Activated naive CD4-positive, alpha-beta T cell treated with anti-CD3 and anti-CD28 coated beads, Interleukin-2, amount 50 U/mL, for 72 hours (primary cell): ENCODE measurements around the gene TRIP13. TPM values are rescaled to one million over a fixed set of nuclear protein-coding genes. Genes with fewer than 3 reads are reported as not detected.
A peak's percentile ranks its signal among the peaks of the same experiment; 100 is the strongest.
"Not testable (repeated sequence)": the region's sequence is repeated elsewhere in the genome, so short reads cannot be mapped to it uniquely, and the experiment has no call there.

Source experiments
- ATAC-seq, 2 donors: fragments of 150-1000 bp; cut with Tn5 transposase; 2 replicates each; pipeline ENCODE4 v1.10.0; 2021; ENCODE audit warnings: mild to moderate bottlenecking in 2 of 2, moderate library complexity in 2 of 2
- DNase-seq, 2 donors: peaks; one replicate each; pipeline ENCODE4 v3.0.0; 2021 to 2022; ENCODE audit warnings: low spot score in 2 of 2
- H3K27ac Mint-ChIP-seq, 2 donors: one replicate each; pipeline ENCODE4 v1.8.0; 2022; ENCODE audit warnings: mild to moderate bottlenecking in 2 of 2, mixed read lengths in 2 of 2
- H3K36me3 Mint-ChIP-seq, 2 donors: one replicate each; pipeline ENCODE4 v1.8.0; 2022; ENCODE audit warnings: mixed read lengths in 2 of 2
- H3K9me3 Mint-ChIP-seq, 2 donors: one replicate each; pipeline ENCODE4 v1.8.0; 2022; ENCODE audit warnings: mixed read lengths in 2 of 2
- total RNA-seq, 2 donors: library from RNA; stranded (reverse); gene quantifications; one replicate each; pipeline ENCODE4 v1.2.3, GENCODE V29; 2022

Gene TRIP13
- total RNA-seq, 2 donors from 2014 or later, result 20.1 to 25.5 TPM

DNA sequence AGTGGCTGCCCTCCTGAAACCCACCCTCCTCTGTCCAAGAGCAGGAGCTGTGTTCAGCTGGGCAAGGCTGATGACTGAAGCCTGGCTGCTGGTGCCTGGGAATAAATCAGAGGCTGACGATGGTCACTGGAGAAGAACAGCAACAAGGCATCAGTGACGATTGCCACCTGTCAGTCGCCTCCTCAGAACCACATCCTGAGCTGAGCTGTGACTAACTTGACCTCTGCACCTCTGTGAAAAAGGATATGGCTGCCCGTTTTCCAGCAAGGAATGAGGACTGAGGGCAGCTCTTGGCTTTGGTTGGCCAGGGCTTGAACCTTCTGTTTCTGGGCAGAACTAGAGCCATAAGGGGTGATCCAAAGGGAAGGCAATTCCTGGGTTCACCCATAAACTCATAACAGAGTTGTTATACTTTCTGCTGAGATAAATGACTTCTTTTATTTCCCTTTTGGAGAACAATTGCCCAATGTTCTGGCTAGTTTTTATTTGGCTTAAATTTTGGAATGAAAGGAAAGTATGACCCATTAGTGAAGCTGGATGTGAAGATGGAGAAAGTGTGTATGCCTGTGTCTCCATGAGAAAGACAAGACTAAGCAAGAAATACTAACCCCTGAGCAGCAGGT is 40.1 kb downstream of the TRIP13 start:
- Mint-ChIP-seq H3K36me3 (no peaks in the 10 kb centered on the region), H3K9me3 (no peaks in the 10 kb centered on the region), H3K27ac (peak overlapping the region in 1 of 2 donors; percentile 77)
- DNase-seq (peak in 1 of 2 donors; percentile 56), ATAC-seq (peak in 1 of 2 donors; percentile 83)

DNA sequence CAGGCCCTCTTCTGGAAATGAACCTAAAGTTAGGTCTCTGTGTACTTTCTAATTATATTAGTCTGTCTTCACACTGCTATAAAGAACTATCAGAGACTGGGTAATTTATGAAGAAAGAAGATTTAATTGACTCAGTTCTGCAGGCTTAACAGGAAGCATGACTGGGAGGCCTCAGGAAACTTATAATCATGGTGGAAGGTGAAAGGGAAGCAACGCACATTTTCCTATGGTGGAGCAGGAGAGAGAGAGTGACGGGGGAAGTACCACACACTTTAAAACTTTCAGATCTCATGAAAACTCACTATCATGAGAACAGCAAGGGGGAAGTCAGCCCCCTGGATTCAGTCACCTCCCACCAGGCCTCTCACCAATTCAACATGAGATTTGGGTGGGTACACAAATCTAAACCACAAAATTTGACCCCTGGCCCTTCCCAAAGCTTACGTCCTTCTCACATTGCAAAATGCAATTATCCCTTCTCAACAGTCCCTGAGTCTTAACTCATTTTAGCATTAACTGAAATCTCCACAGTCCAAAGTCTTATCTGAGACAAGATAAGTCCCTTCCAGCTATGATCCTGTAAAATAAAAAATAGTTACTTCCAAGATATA is 40.7 kb downstream of the TRIP13 start:
- ATAC-seq (peak; percentile 44 to 73), DNase-seq (peak in 1 of 2 donors; percentile 33)
- Mint-ChIP-seq H3K27ac (peak overlapping the region in 1 of 2 donors; percentile 77), H3K36me3 (no peaks in the 10 kb centered on the region), H3K9me3 (no peaks in the 10 kb centered on the region)

DNA sequence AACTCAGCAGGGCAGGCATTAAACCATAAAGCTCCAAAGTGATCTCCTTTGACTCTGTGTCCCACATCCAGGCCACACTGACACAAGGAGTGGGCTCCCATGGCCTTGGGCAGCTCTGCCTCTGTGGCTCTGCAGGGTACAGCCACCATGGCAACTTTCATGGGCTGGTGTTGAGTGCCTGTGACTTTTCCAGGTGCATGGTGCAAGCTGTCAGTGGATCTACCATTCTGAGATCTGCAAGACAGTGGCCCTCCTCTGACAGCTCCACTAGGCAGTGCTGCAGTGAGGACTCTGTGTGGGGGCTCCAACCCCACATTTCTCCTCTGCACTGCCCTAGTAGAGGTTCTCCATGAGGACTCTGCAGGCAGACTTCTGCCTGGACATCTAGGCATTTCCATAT is 41.3 kb downstream of the TRIP13 start:
- not testable (repeated sequence) for H3K36me3 Mint-ChIP-seq, H3K9me3 Mint-ChIP-seq, ATAC-seq
- peak overlapping the region in 1 of 2 donors; percentile 77 for H3K27ac Mint-ChIP-seq
- peak in 1 of 2 donors; percentile 53 for DNase-seq

DNA sequence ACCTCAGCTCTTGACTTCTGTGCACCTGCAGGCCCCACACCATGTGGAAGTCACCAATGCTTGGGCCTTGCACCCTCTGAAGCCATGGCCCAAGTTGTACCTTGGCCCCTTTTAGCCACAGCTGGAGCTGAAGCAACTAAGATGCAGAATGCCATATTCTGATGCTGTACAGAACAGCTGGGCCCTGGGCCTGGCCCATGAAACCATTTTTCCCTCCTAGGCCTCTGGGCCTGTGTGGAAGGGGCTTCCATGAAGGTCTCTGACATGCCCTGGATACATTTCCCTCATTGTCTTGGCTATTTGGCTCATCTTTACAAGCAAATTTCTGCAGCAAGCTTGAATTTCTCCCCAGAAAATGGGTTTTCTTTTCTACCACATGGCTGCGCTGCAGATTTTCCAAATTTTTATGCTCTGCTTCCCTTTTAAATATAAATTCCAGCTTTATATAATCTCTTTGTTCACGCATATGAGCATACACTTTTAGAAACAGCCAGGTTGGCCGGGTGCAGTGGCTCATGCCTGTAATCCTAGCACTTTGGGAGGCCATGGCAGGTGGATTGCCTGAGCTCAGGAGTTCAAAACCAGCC is 41.8 kb downstream of the TRIP13 start:
- not testable (repeated sequence) for H3K9me3 Mint-ChIP-seq, ATAC-seq, DNase-seq, H3K36me3 Mint-ChIP-seq, H3K27ac Mint-ChIP-seq

DNA sequence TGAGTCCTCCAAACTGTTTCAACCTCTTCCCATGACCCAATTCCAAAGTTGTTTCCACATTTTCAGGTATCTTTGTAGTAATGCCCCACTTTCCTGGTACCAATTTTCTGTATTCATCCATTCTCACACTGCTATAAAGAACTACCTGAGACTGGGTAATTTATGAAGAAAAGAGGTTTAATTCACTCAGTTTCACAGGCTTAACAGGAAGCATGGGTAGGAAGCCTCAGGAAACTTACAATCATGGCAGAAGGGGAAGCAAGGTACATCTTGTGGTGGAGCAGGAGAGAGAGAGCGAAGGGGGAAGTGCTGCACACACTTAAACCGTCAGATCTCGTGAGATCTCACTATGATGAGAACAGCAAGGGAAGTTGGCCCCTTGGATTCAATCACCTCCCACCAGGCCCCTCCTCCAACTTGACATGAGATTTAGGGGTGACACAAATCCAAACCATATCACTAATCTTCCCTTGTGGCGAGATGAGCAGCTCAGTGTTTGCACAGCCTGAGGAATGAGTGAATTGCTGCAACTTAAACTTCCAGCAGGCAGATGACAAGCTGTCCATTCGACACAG is 42.9 kb downstream of the TRIP13 start:
- peak; percentile 17 to 37 for ATAC-seq

DNA sequence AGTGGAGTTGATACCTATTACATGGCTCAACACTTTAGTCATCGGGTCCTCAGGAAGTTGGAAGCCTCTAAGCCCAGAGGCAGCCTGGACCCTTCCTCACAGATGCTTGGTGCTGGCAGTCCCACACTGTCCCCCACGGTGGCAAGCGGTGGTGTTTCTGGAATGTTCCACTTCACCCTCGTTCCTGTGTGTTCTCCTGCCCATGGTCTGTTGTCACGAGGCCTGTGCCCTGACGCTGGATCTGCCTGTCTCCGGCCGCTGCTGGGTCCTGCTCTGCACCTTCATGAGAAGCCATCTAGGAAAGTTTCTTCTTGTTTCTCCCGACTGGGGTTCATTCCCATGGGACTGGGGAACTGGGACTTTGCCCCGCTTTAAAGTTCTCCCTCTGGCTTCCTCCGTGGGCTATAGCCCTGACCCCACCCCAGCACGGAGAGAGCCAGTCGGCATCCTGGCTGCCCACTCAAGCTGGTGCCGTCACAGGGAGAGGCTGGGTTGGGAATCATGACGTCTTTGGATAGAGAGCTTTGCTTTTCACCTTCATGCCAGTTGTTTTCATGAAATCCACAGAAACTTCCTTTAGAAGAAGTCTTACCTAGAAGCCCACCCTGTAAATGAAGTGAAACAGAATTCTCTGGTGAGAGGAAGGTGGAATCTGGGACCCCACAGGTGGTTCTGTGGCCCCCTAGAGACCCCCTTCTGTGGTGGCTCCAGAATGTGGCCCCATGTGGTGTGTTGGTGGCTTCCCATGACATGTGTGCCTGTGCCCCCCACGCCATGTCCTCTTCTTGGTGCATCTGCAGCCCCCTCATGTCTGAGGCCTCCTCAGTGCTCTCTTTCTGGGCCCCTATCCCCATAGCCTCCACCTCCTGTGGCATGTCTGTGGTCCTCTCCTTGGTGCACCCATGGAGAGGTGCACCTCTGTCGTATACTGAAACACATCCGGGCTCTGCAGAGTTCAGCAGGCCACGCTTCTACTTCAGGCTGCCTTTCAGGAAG is 43.8 kb downstream of the TRIP13 start:
- Mint-ChIP-seq H3K36me3 (no peaks in the 10 kb centered on the region), H3K27ac (peak overlapping the region; percentile 12 to 67), H3K9me3 (no peaks in the 10 kb centered on the region)
- no peak for DNase-seq
- no peak for ATAC-seq

More for the DNA sequence above, 42.9 kb downstream of the TRIP13 start:
- peak overlapping the region in 1 of 2 donors; percentile 12 for H3K27ac Mint-ChIP-seq
- no peaks in the 10 kb centered on the region for H3K9me3 Mint-ChIP-seq
- no peaks in the 10 kb centered on the region for H3K36me3 Mint-ChIP-seq
- DNase-seq, result peak in 1 of 2 donors; percentile 41

DNA sequence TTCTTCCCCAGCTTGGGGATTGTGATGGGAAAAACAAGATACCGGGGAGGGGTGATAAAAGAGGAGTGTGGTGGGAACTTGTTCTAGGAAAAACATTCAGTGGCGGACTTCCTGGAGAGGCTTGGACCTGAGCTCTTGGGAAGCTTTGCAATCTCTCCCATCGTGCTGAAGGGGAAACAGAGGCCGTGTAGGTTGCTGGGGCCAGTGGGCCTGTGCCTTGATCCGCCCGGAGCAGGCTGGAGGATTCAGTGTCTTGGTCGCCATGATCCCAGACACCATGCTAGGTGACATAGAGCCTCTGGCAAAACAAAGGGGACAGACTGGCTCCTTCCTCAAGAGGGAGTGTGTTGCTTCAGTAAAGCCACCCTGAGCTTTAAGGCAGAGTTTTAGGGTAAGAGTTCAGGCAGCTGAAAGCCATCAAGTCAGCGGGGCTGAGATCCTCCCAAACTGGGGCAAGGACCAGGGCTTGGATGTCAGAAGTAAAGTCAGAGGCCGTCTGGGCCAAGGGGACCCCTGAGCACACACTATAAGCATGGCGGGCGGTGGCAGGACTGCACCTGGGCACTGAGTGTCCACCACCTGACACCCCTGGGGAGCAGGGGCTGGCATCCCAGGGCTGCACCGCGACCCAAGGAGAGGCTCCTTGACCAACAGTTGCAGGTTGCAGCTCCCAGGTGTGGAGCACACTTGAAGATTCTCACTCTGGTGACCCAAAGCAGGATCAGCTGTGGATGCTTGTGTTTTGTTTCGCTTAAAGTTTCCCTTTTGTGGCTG is 44.7 kb downstream of the TRIP13 start:
- ATAC-seq (no peak), DNase-seq (peak in 1 of 2 donors; percentile 44)
- Mint-ChIP-seq H3K27ac (peak overlapping the region in 1 of 2 donors; percentile 67), H3K36me3 (no peaks in the 10 kb centered on the region), H3K9me3 (no peaks in the 10 kb centered on the region)

DNA sequence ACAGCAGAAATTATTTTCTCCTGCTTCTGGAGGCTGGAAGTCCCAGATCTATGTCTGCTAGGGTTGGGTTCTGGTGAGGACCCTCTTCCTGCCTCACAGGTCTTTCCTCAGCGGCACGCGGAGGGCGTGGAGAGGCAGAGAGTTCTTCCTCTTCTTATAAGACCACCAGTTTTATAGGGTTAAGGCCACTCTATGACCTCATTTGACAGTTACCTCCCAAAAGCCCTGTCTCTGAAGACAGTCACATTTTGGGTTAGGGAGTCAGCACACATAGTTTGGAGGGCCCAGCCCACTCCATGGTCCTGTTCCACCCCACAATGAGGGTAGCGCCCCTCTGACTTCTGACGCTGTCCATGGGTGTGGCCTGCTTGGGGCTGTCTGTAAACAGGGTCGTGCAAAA is 46.7 kb downstream of the TRIP13 start:
- no peak for DNase-seq
- Mint-ChIP-seq H3K9me3 (no peaks in the 10 kb centered on the region), H3K36me3 (no peaks in the 10 kb centered on the region), H3K27ac (no peak overlapping the region)
- ATAC-seq, result no peak

DNA sequence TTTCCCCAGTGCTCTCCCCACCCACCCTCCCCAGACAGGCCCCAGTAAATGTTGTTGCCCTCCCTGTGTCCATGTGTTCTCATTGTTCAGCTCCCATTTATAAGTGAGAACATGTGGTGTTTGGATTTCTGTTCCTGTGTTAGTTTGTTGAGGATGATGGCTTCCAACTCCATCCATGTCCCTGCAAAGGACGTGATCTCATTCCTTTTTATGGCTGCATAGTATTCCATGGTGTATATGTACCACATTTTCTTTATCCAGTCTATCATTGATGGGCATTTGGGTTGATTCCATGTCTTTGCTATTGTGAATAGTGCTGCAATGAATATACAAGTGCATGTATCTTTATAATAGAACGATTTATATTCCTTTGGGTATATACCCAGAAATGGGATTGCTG is 48.1 kb downstream of the TRIP13 start:
- DNase-seq, result not testable (repeated sequence)

DNA sequence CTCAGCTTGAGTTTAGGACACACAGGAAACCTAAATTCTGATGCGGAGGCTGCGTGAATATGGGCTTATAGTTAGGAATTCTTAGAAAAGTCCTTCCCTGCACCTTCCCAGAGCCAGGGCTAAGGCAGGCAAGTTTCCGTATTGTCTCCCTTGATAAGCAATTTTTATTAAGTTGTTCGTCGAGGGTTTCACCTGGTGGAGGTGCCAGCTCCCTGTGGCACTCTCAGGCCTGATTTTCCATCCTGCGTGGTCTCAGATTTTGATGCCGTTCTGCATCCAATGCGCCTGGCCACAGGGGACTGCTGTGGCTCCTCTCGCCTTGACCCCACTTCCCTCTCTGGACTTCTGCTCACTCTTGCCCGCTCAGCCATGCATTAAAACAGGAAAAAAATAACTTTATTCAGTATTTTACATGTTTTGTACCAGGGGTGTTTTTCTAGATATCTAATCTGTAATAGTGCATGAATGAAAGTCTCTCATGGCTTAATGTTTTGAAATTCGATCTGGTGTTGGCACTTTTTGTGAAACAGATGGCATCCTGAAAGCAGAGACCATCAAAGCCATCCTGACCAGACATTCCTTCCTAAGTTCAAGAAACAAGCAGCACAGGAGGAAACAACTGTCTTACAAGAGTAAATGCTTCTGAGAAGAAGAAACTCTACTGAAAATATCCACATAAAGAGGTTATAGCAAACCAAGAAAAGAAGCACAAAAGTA is 50.7 kb downstream of the TRIP13 start:
- DNase-seq, result no peak
- ATAC-seq, result no peak
- H3K9me3 Mint-ChIP-seq, result no peaks in the 10 kb centered on the region
- H3K27ac Mint-ChIP-seq, result no peak overlapping the region
- no peaks in the 10 kb centered on the region for H3K36me3 Mint-ChIP-seq

More for the DNA sequence above, 48.1 kb downstream of the TRIP13 start:
- not testable (repeated sequence) for H3K9me3 Mint-ChIP-seq, H3K36me3 Mint-ChIP-seq, ATAC-seq, H3K27ac Mint-ChIP-seq

DNA sequence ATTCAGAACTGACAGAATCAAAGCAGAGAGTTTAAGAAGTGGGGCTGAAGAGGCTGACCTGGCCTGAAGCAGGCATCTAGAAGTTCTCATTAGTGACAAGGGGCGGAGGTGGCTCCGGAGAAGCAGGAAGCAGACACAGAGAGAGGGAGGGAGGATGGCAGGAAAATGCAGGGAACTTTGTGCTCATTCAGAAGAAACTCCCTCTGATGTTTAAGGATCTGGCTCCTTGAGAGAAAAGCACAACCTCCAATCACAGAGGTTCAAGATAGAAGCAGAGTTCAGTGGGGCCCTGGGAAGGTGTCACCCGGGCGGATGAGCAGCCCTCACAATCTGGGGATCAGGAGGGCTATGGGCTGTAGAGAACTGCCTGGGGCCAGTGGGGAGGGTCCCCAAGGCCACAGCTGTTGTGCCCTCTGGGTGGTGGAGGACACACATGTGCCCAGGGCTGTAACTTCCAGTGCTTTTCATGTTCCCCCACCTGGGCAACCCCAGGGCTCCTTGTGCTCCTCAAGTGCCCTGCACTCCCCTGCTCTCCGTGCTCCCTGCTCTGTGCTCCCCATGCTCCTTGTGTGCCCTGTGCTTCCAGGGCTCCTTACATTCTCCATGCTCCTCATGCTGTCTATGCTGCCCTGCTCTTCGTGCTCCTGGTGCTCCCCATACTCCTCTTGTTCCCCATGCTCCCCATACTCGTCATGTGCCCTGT is 51.4 kb downstream of the TRIP13 start:
- Mint-ChIP-seq H3K9me3 (no peaks in the 10 kb centered on the region), H3K36me3 (no peaks in the 10 kb centered on the region), H3K27ac (peak overlapping the region in 1 of 2 donors; percentile 79)
- ATAC-seq (peak in 1 of 2 donors; percentile 70), DNase-seq (no peak)

DNA sequence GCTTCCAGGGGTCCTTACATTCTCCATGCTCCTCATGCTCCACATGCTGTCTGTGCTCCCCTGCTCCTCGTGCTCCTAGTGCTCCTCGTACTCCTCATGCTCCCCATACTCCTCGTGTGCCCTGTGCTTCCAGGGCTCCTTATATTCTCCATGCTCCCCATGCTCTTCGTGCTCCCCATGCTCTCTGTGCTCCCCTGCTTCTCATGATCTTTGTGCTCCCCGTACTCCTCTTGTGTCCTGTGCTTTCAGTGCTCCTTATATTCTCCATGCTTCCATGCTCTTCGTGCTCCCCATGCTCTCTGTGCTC is 51.9 kb downstream of the TRIP13 start:
- Mint-ChIP-seq H3K9me3 (no peaks in the 10 kb centered on the region), H3K36me3 (no peaks in the 10 kb centered on the region), H3K27ac (peak overlapping the region in 1 of 2 donors; percentile 79)
- ATAC-seq, result no peak
- DNase-seq, result no peak

DNA sequence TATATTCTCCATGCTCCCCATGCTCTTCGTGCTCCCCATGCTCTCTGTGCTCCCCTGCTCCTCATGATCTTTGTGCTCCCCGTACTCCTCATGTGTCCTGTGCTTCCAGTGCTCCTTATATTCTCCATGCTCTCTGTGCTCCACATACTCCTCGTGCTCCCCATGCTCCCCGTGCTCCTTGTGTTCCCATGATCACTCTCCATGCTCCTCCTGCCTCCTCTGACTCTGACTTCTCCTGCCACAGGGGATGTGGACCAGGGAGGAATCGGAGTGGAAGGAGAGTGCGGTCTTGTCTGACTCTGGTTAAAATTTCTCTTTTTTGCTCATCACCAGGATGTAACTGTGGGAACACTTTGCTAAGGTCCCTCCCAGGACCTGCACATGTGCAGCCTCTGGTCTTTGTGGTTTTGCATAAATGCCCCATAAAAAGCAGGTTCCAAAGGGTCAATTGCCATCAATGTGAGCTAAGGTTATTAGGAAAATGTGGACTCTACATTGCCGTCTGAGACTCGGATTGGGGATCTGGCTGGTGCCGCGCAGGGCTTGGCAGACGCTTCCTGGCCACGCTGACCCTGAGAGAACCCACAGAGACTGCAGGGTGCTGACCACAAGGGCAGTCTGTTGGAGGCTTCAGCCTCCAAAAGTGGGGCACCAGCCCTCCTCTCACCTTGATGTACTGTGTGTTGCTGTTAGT is 52.5 kb downstream of the TRIP13 start:
- H3K9me3 Mint-ChIP-seq, result no peaks in the 10 kb centered on the region
- no peak overlapping the region for H3K27ac Mint-ChIP-seq
- ATAC-seq, result no peak
- DNase-seq, result no peak
- H3K36me3 Mint-ChIP-seq, result no peaks in the 10 kb centered on the region
